A549 (cell line): ENCODE data around the gene SNTB2. TPM values are rescaled to one million over a fixed set of nuclear protein-coding genes. Genes with fewer than 3 reads are reported as not detected.
A peak's percentile ranks its signal among the peaks of the same experiment; 100 is the strongest.

Source experiments
- ATOH8 ChIP-seq: fragments of 250-450 bp; sonication (Bioruptor Pico); IDR thresholded peaks from 2 replicates; pipeline ENCODE4 v1.5.0; 2020; ENCODE audit warnings: low read depth, mild to moderate bottlenecking, moderate library complexity
- CBX2 ChIP-seq: fragments of 200-600 bp; sonication (generic); IDR thresholded peaks from 2 replicates; pipeline ENCODE4 v1.6.1; 2016; ENCODE audit warnings: low read depth, mild to moderate bottlenecking, borderline replicate concordance
- CEBPB ChIP-seq, 2 experiments: fragments of >200 bp in 1 of 2; sonication (Bioruptor Twin) in 1 of 2; formaldehyde crosslinking in 1 of 2; IDR thresholded peaks; 2 replicates each; pipeline ENCODE4 v1.6.1; 2012 to 2016
- EHF ChIP-seq: fragments of 250-450 bp; sonication (Bioruptor Pico); IDR thresholded peaks from 2 replicates; pipeline ENCODE4 v1.5.0; 2020; ENCODE audit warnings: mild to moderate bottlenecking
- ELK1 ChIP-seq: fragments of 150-350 bp; IDR thresholded peaks from 2 replicates; pipeline ENCODE4 v1.6.1; 2014; ENCODE audit warnings: low read depth, mild to moderate bottlenecking, low read length
- ESRRA ChIP-seq: fragments of 150-350 bp; IDR thresholded peaks from 2 replicates; pipeline ENCODE4 v1.6.1; 2014; ENCODE audit warnings: mild to moderate bottlenecking, low read length, borderline replicate concordance
- FOXS1 ChIP-seq: fragments of 250-450 bp; sonication (Bioruptor Pico); IDR thresholded peaks from 2 replicates; pipeline ENCODE4 v1.5.0; 2020; ENCODE audit warnings: mild to moderate bottlenecking, moderate library complexity
- HDAC2 ChIP-seq: fragments of 200-600 bp; sonication (generic); IDR thresholded peaks from 2 replicates; pipeline ENCODE4 v1.6.1; 2016
- HES2 ChIP-seq: fragments of >200 bp; sonication (Bioruptor Twin); formaldehyde crosslinking; IDR thresholded peaks from 2 replicates; pipeline ENCODE4 v1.6.1; 2016
- HOXA7 ChIP-seq: fragments of 250-450 bp; sonication (Bioruptor Pico); IDR thresholded peaks from 2 replicates; pipeline ENCODE4 v1.5.0; 2020; ENCODE audit warnings: mild to moderate bottlenecking, moderate library complexity
- HOXB13 ChIP-seq: fragments of 250-450 bp; sonication (Bioruptor Pico); IDR thresholded peaks from 2 replicates; pipeline ENCODE4 v1.5.0; 2020; ENCODE audit warnings: low read depth, mild to moderate bottlenecking, moderate library complexity
- JUN ChIP-seq, 2 experiments: fragments of >200 bp; sonication (Bioruptor Twin); formaldehyde crosslinking; IDR thresholded peaks; 2 replicates in 1 of 2; 3 replicates in 1 of 2; pipeline ENCODE4 v1.6.1; 2016 to 2017
- KDM1A ChIP-seq: fragments of 200-600 bp; sonication (generic); IDR thresholded peaks from 2 replicates; pipeline ENCODE4 v1.6.1; 2016; ENCODE audit warnings: low read depth, mild to moderate bottlenecking
- KDM5A ChIP-seq: fragments of 200-600 bp; sonication (generic); IDR thresholded peaks from 2 replicates; pipeline ENCODE4 v1.6.1; 2016; ENCODE audit warnings: antibody characterized with exemption, mild to moderate bottlenecking
- MAFK ChIP-seq: fragments of 450-650 bp; IDR thresholded peaks from 2 replicates; pipeline ENCODE4 v1.6.1; 2014; ENCODE audit not compliant: partially characterized antibody
- NPAS2 ChIP-seq: fragments of 250-450 bp; sonication (Bioruptor Pico); IDR thresholded peaks from 2 replicates; pipeline ENCODE4 v1.8.0; 2022; ENCODE audit warnings: mild to moderate bottlenecking, moderate library complexity, borderline replicate concordance
- PHF8 ChIP-seq: fragments of 200-600 bp; sonication (generic); IDR thresholded peaks from 2 replicates; pipeline ENCODE4 v1.6.1; 2016; ENCODE audit warnings: low read depth, mild to moderate bottlenecking, antibody characterized with exemption, moderate library complexity, borderline replicate concordance
- POLR2A ChIP-seq: IDR thresholded peaks from 2 replicates; pipeline ENCODE4 v1.6.1; 2012; ENCODE audit warnings: mild to moderate bottlenecking, low read length
- POLR2AphosphoS2 ChIP-seq: conservative IDR thresholded peaks from 2 replicates; pipeline ENCODE4 v1.6.1; 2012; ENCODE audit warnings: low read length, improper control_type of control experiment, inconsistent platforms
- RAD21 ChIP-seq, 2 experiments: fragments of >200 bp in 1 of 2; sonication (Bioruptor Twin) in 1 of 2; formaldehyde crosslinking in 1 of 2; IDR thresholded peaks in 1 of 2; conservative IDR thresholded peaks in 1 of 2; 2 replicates in 1 of 2; 3 replicates in 1 of 2; pipeline ENCODE4 v1.6.1; 2012 to 2018; ENCODE audit warnings: inconsistent platforms in 1 of 2
- RCOR1 ChIP-seq: fragments of 150-350 bp; IDR thresholded peaks from 2 replicates; pipeline ENCODE4 v1.6.1; 2014; ENCODE audit warnings: antibody characterized with exemption, low read length, low read depth
- REST ChIP-seq: fragments of 200-600 bp; sonication (generic); IDR thresholded peaks from 2 replicates; pipeline ENCODE4 v1.6.1; 2016; ENCODE audit warnings: antibody characterized with exemption, mild to moderate bottlenecking, moderate library complexity
- RFX5 ChIP-seq: fragments of 450-650 bp; IDR thresholded peaks from 2 replicates; pipeline ENCODE4 v1.7.1; 2014; ENCODE audit warnings: antibody characterized with exemption, mild to moderate bottlenecking, moderate library complexity
- SMC3 ChIP-seq: fragments of >200 bp; sonication (Bioruptor Twin); formaldehyde crosslinking; IDR thresholded peaks from 3 replicates; pipeline ENCODE4 v1.6.1; 2018; ENCODE audit warnings: inconsistent platforms
- TFCP2L1 ChIP-seq: fragments of 250-450 bp; sonication (Bioruptor Pico); IDR thresholded peaks from 2 replicates; pipeline ENCODE4 v1.5.0; 2021; ENCODE audit warnings: mild to moderate bottlenecking
- ZFP36 ChIP-seq: fragments of 450-650 bp; IDR thresholded peaks from 2 replicates; pipeline ENCODE4 v1.6.1; 2014; ENCODE audit warnings: borderline replicate concordance; ENCODE audit not compliant: partially characterized antibody
- ZNF302 ChIP-seq: fragments of 250-450 bp; sonication (Bioruptor Pico); IDR thresholded peaks from 2 replicates; pipeline ENCODE4 v1.9.0; 2021; ENCODE audit warnings: inconsistent platforms, mild to moderate bottlenecking, moderate library complexity
- polyA plus RNA-seq, 4 experiments: library from polyadenylated mRNA; depleted of rRNA in 3 of 4; stranded (reverse); fragments of >200 nt; fragmentation: RNase III in 1 of 4; extraction: RNeasy Plus Mini Kit Qiagen cat#74134 plus additional on column Dnase treatment in 1 of 4; gene quantifications; 2 replicates in 3 of 4; 3 replicates in 1 of 4; pipeline ENCODE4 v1.2.3, GENCODE V29; 2011 to 2017

Gene SNTB2
- polyA plus RNA-seq, 2 of the 4 experiments (the other 2 are of a cell fraction) = 7.8 to 20.8 TPM

- TF ChIP-seq REST = no peak
- TF ChIP-seq ATOH8 (CRISPR knock-in tag) = no peak
- peak; percentile 87; the same call in 1 of the 2 replicates for TF ChIP-seq POLR2A
- TF ChIP-seq HDAC2 = no peak
- no peak for TF ChIP-seq CEBPB (IDR thresholded peaks at IDR 0.05)
- no peak for TF ChIP-seq FOXS1 (CRISPR knock-in tag)
- TF ChIP-seq RCOR1 = no peak
- no peak; the same call in 1 of the 2 replicates for TF ChIP-seq KDM5A
- TF ChIP-seq ZFP36 = no peak
- no peak for TF ChIP-seq EHF (CRISPR knock-in tag)
- 0 out of 2 replicates have a peak, but pooled peaks have one; percentile 21 for TF ChIP-seq RFX5
- TF ChIP-seq TFCP2L1 = peak; percentile 90; the same call in 1 of the 2 replicates
- TF ChIP-seq ESRRA = no peak
- TF ChIP-seq JUN (IDR thresholded peaks at IDR 0.05) = peak; percentile 61 to 96; a peak in 4 of 5 replicates
- no peak for TF ChIP-seq SMC3
- TF ChIP-seq ZNF302 (CRISPR knock-in tag) = no peak
- TF ChIP-seq POLR2AphosphoS2 = 0 out of 2 replicates have a peak, but pooled peaks have one; percentile 53
- TF ChIP-seq HOXB13 = no peak
- TF ChIP-seq KDM1A = no peak
- TF ChIP-seq MAFK = no peak
- TF ChIP-seq PHF8 = peak; percentile 23; the same call in 1 of the 2 replicates
- TF ChIP-seq CBX2 = no peak
- peak; percentile 69; the same call in 1 of the 2 replicates for TF ChIP-seq NPAS2 (CRISPR knock-in tag)
- no peak for TF ChIP-seq HES2
- TF ChIP-seq ELK1 = no peak
- TF ChIP-seq HOXA7 = no peak
- TF ChIP-seq RAD21 (conservative IDR thresholded peaks at IDR 0.05 in 1 of 2, IDR thresholded peaks at IDR 0.05 in 1 of 2) = no peak
- TF ChIP-seq, all 56 proteins: peak for 15
Measured at GRCh38 chr16:69330286-69331109, 143.5 kb downstream of the SNTB2 start, which contains the start of gene PDF (continued).
